OCI-LY7 (cell line): Measurements from ENCODE around the gene RNASE4. TPM values are rescaled to one million over a fixed set of nuclear protein-coding genes. Genes with fewer than 3 reads are reported as not detected.

Experiments used
- BruUV-seq: library from RNA; stranded (reverse); fragments of 400-500 nt; replicated peaks from 2 replicates; lab custom pipeline; 2021; lab: Mats Ljungman, UMichigan
- CTCF ChIA-PET: fragments of 300-600 bp; sonication (Branson Sonifier 250); formaldehyde crosslinking; loops from one replicate; lab custom pipeline; 2022; ENCODE audit warnings: antibody characterized with exemption; ENCODE audit not compliant: unreplicated experiment; lab: Charles Lee
- POLR2A ChIA-PET: fragments of 300-600 bp; sonication (Branson Sonifier 250); formaldehyde crosslinking; loops from one replicate; lab custom pipeline; 2022; ENCODE audit warnings: antibody characterized with exemption; lab: Charles Lee
- DNase-seq: peaks from one replicate; pipeline ENCODE4 v3.0.0-alpha.2; 2015; ENCODE audit warnings: low spot score
- H2AFZ ChIP-seq: fragments of 200-600 bp; sonication (generic), shearing (Covaris generic); 2 replicates; pipeline ENCODE4 v1.6.1; 2014; ENCODE audit warnings: mild to moderate bottlenecking, antibody characterized with exemption, low read length, moderate library complexity
- H3K27ac ChIP-seq: fragments of 200-600 bp; sonication (generic); 2 replicates; pipeline ENCODE4 v1.5.1; 2014; ENCODE audit warnings: mixed run types, low read depth, mild to moderate bottlenecking, moderate library complexity, low read length, inconsistent platforms; ENCODE audit not compliant: poor library complexity, severe bottlenecking
- H3K36me3 ChIP-seq: fragments of 200-600 bp; sonication (generic); 2 replicates; pipeline ENCODE4 v1.6.1; 2014; ENCODE audit warnings: mild to moderate bottlenecking, antibody characterized with exemption, low read length, moderate library complexity, mixed read lengths; ENCODE audit not compliant: insufficient read depth
- H3K4me1 ChIP-seq: fragments of 200-600 bp; sonication (generic); 2 replicates; pipeline ENCODE4 v1.5.1; 2014; ENCODE audit warnings: mild to moderate bottlenecking, low read length; ENCODE audit not compliant: insufficient read depth, poor library complexity, severe bottlenecking
- H3K4me2 ChIP-seq: fragments of 200-600 bp; sonication (generic); 2 replicates; pipeline ENCODE4 v1.6.1; 2014; ENCODE audit warnings: mild to moderate bottlenecking, low read length
- H3K4me3 ChIP-seq: fragments of 200-600 bp; sonication (generic); 2 replicates; pipeline ENCODE4 v1.5.1; 2014; ENCODE audit warnings: mild to moderate bottlenecking, low read depth, low read length; ENCODE audit not compliant: poor library complexity, severe bottlenecking
- H3K79me2 ChIP-seq: fragments of 200-600 bp; sonication (generic); 2 replicates; pipeline ENCODE4 v1.6.1; 2016; ENCODE audit warnings: low read depth, mild to moderate bottlenecking, low read length, moderate library complexity, mixed read lengths; ENCODE audit not compliant: insufficient read depth
- H3K9me2 ChIP-seq: fragments of 200-600 bp; sonication (generic); 2 replicates; pipeline ENCODE4 v1.6.1; 2016; ENCODE audit warnings: mild to moderate bottlenecking, low read length, mixed read lengths; ENCODE audit not compliant: insufficient read depth
- H3K9me3 ChIP-seq: fragments of 200-600 bp; sonication (generic); 2 replicates; pipeline ENCODE4 v1.6.1; 2014; ENCODE audit warnings: mild to moderate bottlenecking, mixed run types, low read length, mixed read lengths
- H4K20me1 ChIP-seq: fragments of 200-600 bp; sonication (generic); 2 replicates; pipeline ENCODE4 v1.6.1; 2014; ENCODE audit warnings: mild to moderate bottlenecking, antibody characterized with exemption, low read length, moderate library complexity, mixed read lengths; ENCODE audit not compliant: insufficient read depth
- CTCF ChIP-seq: fragments of 200-600 bp; sonication (generic); conservative IDR thresholded peaks from 2 replicates; pipeline ENCODE4 v1.5.1; 2014; ENCODE audit warnings: mild to moderate bottlenecking, antibody characterized with exemption, low read length, moderate library complexity, mixed read lengths
- EZH2phosphoT487 ChIP-seq: fragments of 200-600 bp; sonication (generic); IDR thresholded peaks from 2 replicates; pipeline ENCODE4 v1.6.1; 2018; ENCODE audit warnings: low read depth, borderline replicate concordance, mild to moderate bottlenecking, mixed run types, antibody characterized with exemption, low read length, moderate library complexity, mixed read lengths
- intact Hi-C: fragments of 100-400 bp; cut with micrococcal nuclease; formaldehyde crosslinking; loops from one replicate; pipeline ENCODE4 v1.10.0; 2022; ENCODE audit not compliant: unreplicated experiment
- total RNA-seq, 2 experiments: library from RNA; depleted of rRNA in 1 of 2; stranded (reverse); fragments of >200 nt in 1 of 2; shearing (Covaris generic) in 1 of 2; gene quantifications; 2 replicates each; pipeline ENCODE4 v1.2.3, GENCODE V29; 2014 to 2022

The RNASE4 gene
- total RNA-seq, 2 experiments from 2014 or later: not detected

GRCh38 chr14:20742132-20742531 is 57.8 kb downstream of the RNASE4 start:
- CTCF ChIA-PET: no interaction called here
- BruUV-seq: no TSS peak
- no peak for DNase-seq

GRCh38 chr14:20743556-20743955 is 59.2 kb downstream of the RNASE4 start:
- DNase-seq: no peak
- Histone ChIP-seq H3K9me2 (no peaks in the 10 kb centered on the region), H4K20me1 (no peaks in the 10 kb centered on the region), H3K36me3 (no peaks in the 10 kb centered on the region), H2AFZ (no peak overlapping the region), H3K4me3 (no peak overlapping the region), H3K27ac (no peak overlapping the region), H3K9me3 (no peaks in the 10 kb centered on the region), H3K79me2 (no peaks in the 10 kb centered on the region), H3K4me1 (no peaks in the 10 kb centered on the region), H3K4me2 (no peak overlapping the region)
- ChIA-PET CTCF (no interaction called here), POLR2A (no interaction called here)
- no TSS peak for BruUV-seq
- TF ChIP-seq CTCF: no peak
- TF ChIP-seq EZH2phosphoT487: no peak
- intact Hi-C loops: no loop called here

More at GRCh38 chr14:20742132-20742531, 57.8 kb downstream of the RNASE4 start:
- intact Hi-C loops: no loop called here
- POLR2A ChIA-PET: no interaction called here
- H3K79me2 ChIP-seq: no peaks in the 10 kb centered on the region
- no peak for TF ChIP-seq CTCF
- TF ChIP-seq EZH2phosphoT487: no peak
- no peaks in the 10 kb centered on the region for H3K9me3 ChIP-seq
- no peak overlapping the region for H3K4me3 ChIP-seq
- no peaks in the 10 kb centered on the region for H3K9me2 ChIP-seq
- no peaks in the 10 kb centered on the region for H4K20me1 ChIP-seq
- H3K36me3 ChIP-seq: no peaks in the 10 kb centered on the region
- no peak overlapping the region for H2AFZ ChIP-seq
- no peak overlapping the region for H3K27ac ChIP-seq
- H3K4me1 ChIP-seq: no peaks in the 10 kb centered on the region
- H3K4me2 ChIP-seq: no peak overlapping the region

- BruUV-seq: no TSS peak
- Histone ChIP-seq H3K4me3 (no peak within 1 kb of the TSS), H3K79me2 (no peaks in the 10 kb centered on the region), H3K9me3 (no peaks in the 10 kb centered on the region), H3K4me1 (no peaks in the 10 kb centered on the region), H4K20me1 (no peaks in the 10 kb centered on the region), H3K4me2 (no peak within 1 kb of the TSS), H3K27ac (no peak within 1 kb of the TSS), H3K36me3 (no peaks in the 10 kb centered on the region), H3K9me2 (no peaks in the 10 kb centered on the region), H2AFZ (no peak within 1 kb of the TSS)
- no peak for DNase-seq
- ChIA-PET CTCF (no interaction called here), POLR2A (interaction anchor here (0.7 kb wide), 1 partner anchor 72 kb away, joined by 4 read pairs; no protein-coding TSS in a partner anchor)
- intact Hi-C loops: no loop called here
- TF ChIP-seq EZH2phosphoT487 (no peak), CTCF (no peak)
Observed at GRCh38 chr14:20745571-20746358, 61.4 kb downstream of the RNASE4 start, which contains the start of gene EDDM3A. Gene EDDM3A, plus strand, starts transcription at chr14:20745887. Its CDS starts 1,694 bp downstream, at chr14:20747581.
